Activated CD8-positive, alpha-beta memory T cell treated with anti-CD3 and anti-CD28 coated beads for 1 hour (primary cell): ENCODE data around the gene MBTPS1.

Experiments used
- DNase-seq, 2 donors: peaks; one replicate each; pipeline ENCODE4 v3.0.0-alpha.2; 2020; ENCODE audit warnings: low read depth in 1 of 2; ENCODE audit errors: extremely low read depth in 1 of 2

MBTPS1 gene

GRCh38 chr16:84040823-84041820, 75.6 kb downstream of the MBTPS1 start:
- no peak for DNase-seq

- DNase-seq, result no peak
Observed at GRCh38 chr16:84040226-84040822, 76.4 kb downstream of the MBTPS1 start.

- DNase-seq, result no peak
Observed at GRCh38 chr16:84039696-84040095, 77.0 kb downstream of the MBTPS1 start.

GRCh38 chr16:84038469-84038868, 78.3 kb downstream of the MBTPS1 start:
- no peak for DNase-seq

- DNase-seq, result no peak
Observed at GRCh38 chr16:84036982-84037425, 79.7 kb downstream of the MBTPS1 start.

- no peak for DNase-seq
Observed at GRCh38 chr16:84036131-84036530, 80.6 kb downstream of the MBTPS1 start.

GRCh38 chr16:84034516-84034915, 82.2 kb downstream of the MBTPS1 start:
- DNase-seq, result no peak

GRCh38 chr16:84033251-84034195, 83.2 kb downstream of the MBTPS1 start:
- DNase-seq, result no peak

GRCh38 chr16:84032458-84033178, 84.1 kb downstream of the MBTPS1 start:
- no peak for DNase-seq

- DNase-seq, result no peak
Observed at GRCh38 chr16:84031556-84031955, 85.2 kb downstream of the MBTPS1 start.

GRCh38 chr16:84029297-84030047, 87.3 kb downstream of the MBTPS1 start:
- no peak for DNase-seq

- no peak for DNase-seq
Observed at GRCh38 chr16:84027625-84028024, 89.1 kb downstream of the MBTPS1 start.

GRCh38 chr16:84026606-84027005, 90.1 kb downstream of the MBTPS1 start:
- DNase-seq, result no peak

- no peak for DNase-seq
Observed at GRCh38 chr16:84024854-84025253, 91.9 kb downstream of the MBTPS1 start.

GRCh38 chr16:84022644-84023043, 94.1 kb downstream of the MBTPS1 start:
- no peak for DNase-seq

GRCh38 chr16:84021488-84021887, 95.3 kb downstream of the MBTPS1 start:
- no peak for DNase-seq

GRCh38 chr16:84020353-84020752, 96.4 kb downstream of the MBTPS1 start:
- DNase-seq, result no peak

- no peak for DNase-seq
Observed at GRCh38 chr16:84018710-84019109, 98.0 kb downstream of the MBTPS1 start.

GRCh38 chr16:84016477-84016876, 100.3 kb downstream of the MBTPS1 start:
- no peak for DNase-seq

- DNase-seq, result no peak
Observed at GRCh38 chr16:84015399-84015798, 101.3 kb downstream of the MBTPS1 start.
